Brain microvascular endothelial cell (primary cell): ENCODE measurements around the gene PCBP2.

Experiments used
- DNase-seq: peaks from one replicate; pipeline ENCODE4 v3.0.0-alpha.2; 2020
- H3K27ac ChIP-seq: fragments of 250-450 bp; sonication (Bioruptor Pico); 2 replicates; pipeline ENCODE4 v1.5.1; 2020; ENCODE audit warnings: mild to moderate bottlenecking, moderate library complexity
- H3K27me3 ChIP-seq: fragments of 250-450 bp; sonication (Bioruptor Pico); replicated peaks from 2 replicates; pipeline ENCODE4 v1.5.1; 2020; ENCODE audit warnings: mild to moderate bottlenecking
- H3K36me3 ChIP-seq: fragments of 250-450 bp; sonication (Bioruptor Pico); replicated peaks from 2 replicates; pipeline ENCODE4 v1.5.1; 2020; ENCODE audit warnings: mild to moderate bottlenecking
- H3K4me3 ChIP-seq: 2 replicates; pipeline ENCODE4 v1.5.1; 2011; ENCODE audit warnings: low read depth, mild to moderate bottlenecking, control low read depth, low read length, moderate library complexity
- CTCF ChIP-seq: IDR thresholded peaks from 2 replicates; pipeline ENCODE4 v1.5.1; 2011; ENCODE audit warnings: low read depth, mild to moderate bottlenecking, moderate library complexity, low read length, control low read depth, inconsistent platforms; ENCODE audit errors: missing control alignments
- in situ Hi-C: cut with HindIII; loops from 2 replicates; pipeline ENCODE4 v1.10.0; 2017; ENCODE audit warnings: low sequenced_read_pairs, low pct_ligation_motif_present

PCBP2 gene

GRCh38 chr12:53485955-53486735, 34.2 kb downstream of the PCBP2 start:
- in situ Hi-C loops = no loop called here
- Histone ChIP-seq H3K36me3 (peaks cover 49% of the 10 kb centered on the region), H3K27ac (no peak overlapping the region), H3K27me3 (no peaks in the 10 kb centered on the region), H3K4me3 (no peak overlapping the region)
- TF ChIP-seq CTCF = no peak
- DNase-seq = no peak

- TF ChIP-seq CTCF = no peak
- Histone ChIP-seq H3K4me3 (no peak overlapping the region), H3K27ac (no peak overlapping the region), H3K36me3 (peaks cover 42% of the 10 kb centered on the region), H3K27me3 (no peaks in the 10 kb centered on the region)
- in situ Hi-C loops = no loop called here
- DNase-seq = no peak
These were observed 35.0 kb downstream of the PCBP2 start for GRCh38 chr12:53486736-53487487.

- no peak for TF ChIP-seq CTCF
- in situ Hi-C loops = no loop called here
- no peak overlapping the region for H3K4me3 ChIP-seq
- H3K27me3 ChIP-seq = no peaks in the 10 kb centered on the region
- DNase-seq = no peak
- no peak overlapping the region for H3K27ac ChIP-seq
- peaks cover 17% of the 10 kb centered on the region for H3K36me3 ChIP-seq
These were observed 37.5 kb downstream of the PCBP2 start for GRCh38 chr12:53489242-53489864.

GRCh38 chr12:53492188-53492587, 40.3 kb downstream of the PCBP2 start:
- TF ChIP-seq CTCF = no peak
- H3K27ac ChIP-seq = no peak overlapping the region
- DNase-seq = no peak
- in situ Hi-C loops = no loop called here
- no peaks in the 10 kb centered on the region for H3K36me3 ChIP-seq
- no peaks in the 10 kb centered on the region for H3K27me3 ChIP-seq
- peak overlapping the region; percentile 60 for H3K4me3 ChIP-seq

- peak overlapping the region; percentile 60 for H3K4me3 ChIP-seq
- in situ Hi-C loops = no loop called here
- no peaks in the 10 kb centered on the region for H3K36me3 ChIP-seq
- no peak for TF ChIP-seq CTCF
- H3K27me3 ChIP-seq = no peaks in the 10 kb centered on the region
- no peak overlapping the region for H3K27ac ChIP-seq
- DNase-seq = peak; percentile 84
These were observed 41.1 kb downstream of the PCBP2 start for GRCh38 chr12:53492830-53493609.
